GM18861 (cell line): ENCODE data around the gene TRMT2B.
"Not testable (repeated sequence)": the region's sequence is repeated elsewhere in the genome, so short reads cannot be mapped to it uniquely, and the experiment has no call there.

Source experiments
- ATAC-seq: cut with Tn5 transposase; IDR thresholded peaks from one replicate; pipeline ENCODE4 v1.9.1; 2021; ENCODE audit not compliant: unreplicated experiment

TRMT2B gene

GRCh38 chrX:101051549-101052302 is at the start of gene TRMT2B:
Gene TRMT2B, minus strand, starts transcription at chrX:101052111. Its CDS starts 9,822 bp downstream, at chrX:101042289.
- peak; percentile 84 for ATAC-seq

- peak; percentile 94 for ATAC-seq
Measured at GRCh38 chrX:101097546-101098453, 45.9 kb upstream of the TRMT2B start, which contains the start of gene CENPI. Gene CENPI, plus strand, starts transcription at chrX:101098204. Its CDS starts 2,867 bp downstream, at chrX:101101071.

GRCh38 chrX:101091817-101092216 is 39.9 kb upstream of the TRMT2B start:
- no peak for ATAC-seq

- ATAC-seq, result no peak
Measured at GRCh38 chrX:101081231-101081630, 29.3 kb upstream of the TRMT2B start.

GRCh38 chrX:101080326-101081124 is 28.6 kb upstream of the TRMT2B start:
- ATAC-seq, result no peak

- no peak for ATAC-seq
Measured at GRCh38 chrX:101079736-101080270, 27.9 kb upstream of the TRMT2B start.

GRCh38 chrX:101078716-101079598 is 27.0 kb upstream of the TRMT2B start, which contains the start of gene TMEM35A:
Gene TMEM35A, plus strand, starts transcription at chrX:101078879. Its CDS starts 124 bp downstream, at chrX:101079003.
- ATAC-seq, result no peak

GRCh38 chrX:101071582-101071981 is 19.7 kb upstream of the TRMT2B start:
- ATAC-seq, result no peak

GRCh38 chrX:101062176-101062575 is 10.3 kb upstream of the TRMT2B start:
- ATAC-seq, result no peak

GRCh38 chrX:101057093-101057714 is 5.3 kb upstream of the TRMT2B start:
- ATAC-seq, result peak; percentile 97

- ATAC-seq, result not testable (repeated sequence)
Measured at GRCh38 chrX:101056551-101056950, 4.6 kb upstream of the TRMT2B start.

GRCh38 chrX:101051153-101051548 is 760 bp downstream of the TRMT2B start:
- ATAC-seq, result peak; percentile 5

GRCh38 chrX:101040197-101040596 is 11.7 kb downstream of the TRMT2B start:
- no peak for ATAC-seq

GRCh38 chrX:101037231-101037630 is 14.7 kb downstream of the TRMT2B start:
- no peak for ATAC-seq

GRCh38 chrX:101029665-101030064 is 22.2 kb downstream of the TRMT2B start:
- no peak for ATAC-seq

- ATAC-seq, result no peak
Measured at GRCh38 chrX:101028562-101028961, 23.3 kb downstream of the TRMT2B start.

GRCh38 chrX:101025126-101025525 is 26.8 kb downstream of the TRMT2B start:
- no peak for ATAC-seq

- ATAC-seq, result no peak
Measured at GRCh38 chrX:101022020-101022419, 29.9 kb downstream of the TRMT2B start.

- ATAC-seq, result not testable (repeated sequence)
Measured at GRCh38 chrX:101012031-101012430, 39.9 kb downstream of the TRMT2B start.
